Progenitor cell of endocrine pancreas (in vitro differentiated cells): ENCODE data around the gene TCEA2. TPM values are rescaled to one million over a fixed set of nuclear protein-coding genes. Genes with fewer than 3 reads are reported as not detected.
A peak's percentile ranks its signal among the peaks of the same experiment; 100 is the strongest.

Experiments
- DNase-seq: peaks from one replicate; pipeline ENCODE4 v3.0.0; 2021; ENCODE audit warnings: low spot score; ENCODE audit not compliant: unreplicated experiment
- H3K27ac Mint-ChIP-seq: 2 replicates; pipeline ENCODE4 v1.8.0; 2021; ENCODE audit warnings: mild to moderate bottlenecking, moderate library complexity, mixed read lengths
- H3K27me3 Mint-ChIP-seq: 2 replicates; pipeline ENCODE4 v1.8.0; 2021; ENCODE audit warnings: mixed read lengths
- H3K36me3 Mint-ChIP-seq: 2 replicates; pipeline ENCODE4 v1.8.0; 2022; ENCODE audit warnings: mixed read lengths; ENCODE audit not compliant: insufficient read depth
- H3K4me1 Mint-ChIP-seq: 2 replicates; pipeline ENCODE4 v1.8.0; 2021; ENCODE audit warnings: low read depth, mixed read lengths
- H3K4me3 Mint-ChIP-seq: 2 replicates; pipeline ENCODE4 v1.8.0; 2021; ENCODE audit warnings: low read depth, mild to moderate bottlenecking, moderate library complexity, mixed read lengths
- H3K9me3 Mint-ChIP-seq: 2 replicates; pipeline ENCODE4 v1.8.0; 2021; ENCODE audit warnings: low read depth, mixed read lengths
- total RNA-seq: library from RNA; stranded (reverse); gene quantifications from 2 replicates; pipeline ENCODE4 v1.2.1, GENCODE V29; 2021
- TF ChIP-seq, protein P1 (sequence below): fragments of 200-600 bp; sonication (generic); IDR thresholded peaks from one replicate; pipeline ENCODE4 v1.5.0; 2021; ENCODE audit warnings: antibody characterized with exemption, mild to moderate bottlenecking; ENCODE audit not compliant: unreplicated experiment

The TCEA2 gene
- total RNA-seq, 1 donor from 2014 or later = 92.7 TPM

DNA sequence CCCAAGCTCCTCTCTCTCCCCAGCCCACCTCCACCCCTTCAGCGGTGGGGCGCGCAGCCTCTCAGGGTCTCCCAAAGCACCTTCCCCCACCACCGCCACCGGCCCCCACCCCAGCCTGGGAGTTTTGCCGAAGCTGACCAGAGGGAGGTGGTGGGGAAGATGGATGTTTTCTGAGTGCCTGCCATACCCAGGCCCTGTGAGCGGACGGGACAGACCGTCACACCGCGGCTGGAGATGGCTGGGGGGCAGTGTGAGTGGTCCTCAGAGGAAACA is 21.3 kb upstream of the TCEA2 start:
- peaks cover 4% of the 10 kb centered on the region for H3K4me1 Mint-ChIP-seq
- peaks cover 43% of the 10 kb centered on the region for H3K27me3 Mint-ChIP-seq
- no peak for DNase-seq
- no peak overlapping the region for H3K4me3 Mint-ChIP-seq
- no peaks in the 10 kb centered on the region for H3K9me3 Mint-ChIP-seq
- TF ChIP-seq, protein P1, sequence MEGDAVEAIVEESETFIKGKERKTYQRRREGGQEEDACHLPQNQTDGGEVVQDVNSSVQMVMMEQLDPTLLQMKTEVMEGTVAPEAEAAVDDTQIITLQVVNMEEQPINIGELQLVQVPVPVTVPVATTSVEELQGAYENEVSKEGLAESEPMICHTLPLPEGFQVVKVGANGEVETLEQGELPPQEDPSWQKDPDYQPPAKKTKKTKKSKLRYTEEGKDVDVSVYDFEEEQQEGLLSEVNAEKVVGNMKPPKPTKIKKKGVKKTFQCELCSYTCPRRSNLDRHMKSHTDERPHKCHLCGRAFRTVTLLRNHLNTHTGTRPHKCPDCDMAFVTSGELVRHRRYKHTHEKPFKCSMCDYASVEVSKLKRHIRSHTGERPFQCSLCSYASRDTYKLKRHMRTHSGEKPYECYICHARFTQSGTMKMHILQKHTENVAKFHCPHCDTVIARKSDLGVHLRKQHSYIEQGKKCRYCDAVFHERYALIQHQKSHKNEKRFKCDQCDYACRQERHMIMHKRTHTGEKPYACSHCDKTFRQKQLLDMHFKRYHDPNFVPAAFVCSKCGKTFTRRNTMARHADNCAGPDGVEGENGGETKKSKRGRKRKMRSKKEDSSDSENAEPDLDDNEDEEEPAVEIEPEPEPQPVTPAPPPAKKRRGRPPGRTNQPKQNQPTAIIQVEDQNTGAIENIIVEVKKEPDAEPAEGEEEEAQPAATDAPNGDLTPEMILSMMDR = no peak
- no peaks in the 10 kb centered on the region for H3K36me3 Mint-ChIP-seq
- H3K27ac Mint-ChIP-seq = no peak overlapping the region

DNA sequence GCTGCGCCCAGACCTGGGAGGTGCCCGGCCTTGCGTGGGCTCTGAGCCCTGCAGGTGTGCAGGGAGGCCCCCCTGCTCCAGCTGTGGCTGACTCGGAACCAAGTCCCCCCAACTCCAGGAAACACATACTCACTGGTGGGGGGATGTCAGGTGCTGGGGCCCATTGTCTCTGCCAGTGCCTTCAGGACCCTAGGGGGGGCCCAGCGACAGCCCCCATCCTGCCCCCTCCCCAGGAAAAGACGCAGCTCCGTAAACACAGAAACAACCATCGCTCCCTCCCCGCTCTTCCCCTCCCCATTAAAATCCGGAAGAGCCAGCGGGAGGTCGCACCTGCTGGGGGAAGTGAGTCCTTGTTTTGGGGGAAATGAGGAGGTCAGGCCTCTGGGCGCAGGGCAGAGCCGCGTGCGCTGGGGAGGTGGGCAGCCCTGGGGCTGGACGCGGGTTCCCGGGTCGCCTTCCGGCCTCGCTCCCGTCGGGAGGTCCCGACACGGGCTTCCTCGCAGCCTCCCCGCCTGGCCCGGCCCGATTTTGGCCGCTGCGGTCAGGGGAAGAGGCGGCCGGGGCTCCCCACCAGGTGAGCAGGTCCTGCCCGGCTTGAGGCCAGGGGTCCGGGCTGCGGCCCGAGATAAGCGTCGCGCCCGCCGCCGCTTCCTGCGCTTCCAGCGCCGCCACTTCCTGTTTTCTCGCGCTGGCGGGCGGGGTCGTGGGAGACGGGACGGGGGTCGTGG is 20.8 kb upstream of the TCEA2 start:
- no peak for DNase-seq
- H3K9me3 Mint-ChIP-seq = no peaks in the 10 kb centered on the region
- TF ChIP-seq, protein P1 = no peak
- H3K4me3 Mint-ChIP-seq = peak overlapping the region; percentile 42
- peaks cover 48% of the 10 kb centered on the region for H3K27me3 Mint-ChIP-seq
- H3K36me3 Mint-ChIP-seq = no peaks in the 10 kb centered on the region
- H3K27ac Mint-ChIP-seq = no peak overlapping the region
- peaks cover 4% of the 10 kb centered on the region for H3K4me1 Mint-ChIP-seq

DNA sequence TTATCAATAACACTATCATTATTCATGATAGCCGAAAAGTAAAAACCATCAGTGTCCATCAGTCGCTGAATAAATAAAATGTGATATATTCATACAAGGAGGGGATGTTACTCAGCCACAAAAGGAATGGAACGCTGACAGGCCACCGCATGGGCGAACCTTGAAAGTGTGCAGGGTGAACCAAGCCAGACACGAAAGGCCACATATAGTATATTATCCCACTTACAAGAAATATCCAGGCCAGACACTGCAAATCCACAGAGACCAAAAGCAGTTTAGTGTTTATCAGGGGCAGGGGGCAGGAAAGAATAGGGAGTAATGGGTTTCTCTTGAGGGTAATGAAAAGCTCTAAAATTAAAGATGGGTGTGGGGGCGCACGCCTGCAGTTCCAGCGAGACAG is 19.2 kb upstream of the TCEA2 start:
- no peak overlapping the region for H3K27ac Mint-ChIP-seq
- no peaks in the 10 kb centered on the region for H3K9me3 Mint-ChIP-seq
- peaks cover 52% of the 10 kb centered on the region for H3K27me3 Mint-ChIP-seq

DNA sequence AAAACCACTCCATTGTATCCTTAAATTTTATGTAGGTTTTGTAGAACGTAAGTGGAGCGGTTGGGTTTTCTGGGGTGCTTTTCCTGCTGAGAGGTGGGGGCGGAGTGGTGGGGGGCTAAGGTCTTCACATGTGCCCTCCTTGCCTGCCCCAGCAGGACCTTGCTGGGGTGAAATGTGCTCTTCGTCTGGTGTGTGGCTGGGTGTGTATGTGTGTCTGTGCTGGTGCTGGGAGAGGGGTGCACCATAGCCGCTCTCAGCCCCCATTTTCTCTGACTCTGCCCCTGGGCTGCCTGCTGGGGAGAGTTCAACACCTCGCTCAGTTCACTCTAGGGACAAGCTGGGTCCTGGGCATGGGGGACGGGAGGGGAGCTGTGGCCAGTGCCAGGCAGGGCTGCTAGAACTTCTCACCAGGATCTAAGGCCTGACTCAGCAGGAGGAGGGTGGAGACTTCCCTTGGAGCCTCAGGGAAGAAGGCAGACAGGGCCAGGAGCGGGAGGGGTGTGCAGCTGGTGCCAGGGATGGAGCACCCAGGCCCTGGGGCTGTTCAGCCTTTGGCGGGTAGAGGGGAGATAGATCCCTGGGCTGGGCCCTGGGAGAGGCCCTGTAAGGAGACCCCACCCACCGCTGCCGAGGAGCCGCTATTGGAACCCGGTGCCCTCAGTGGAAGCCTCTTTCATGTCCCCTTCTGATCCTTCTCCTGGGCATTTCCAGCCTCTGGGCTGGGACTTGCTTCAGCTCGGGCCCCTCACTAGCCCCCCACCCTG is 18.3 kb upstream of the TCEA2 start:
- H3K4me3 Mint-ChIP-seq = no peak overlapping the region
- H3K27me3 Mint-ChIP-seq = peaks cover 55% of the 10 kb centered on the region
- no peaks in the 10 kb centered on the region for H3K36me3 Mint-ChIP-seq
- H3K4me1 Mint-ChIP-seq = no peaks in the 10 kb centered on the region
- TF ChIP-seq, protein P1 = no peak
- no peaks in the 10 kb centered on the region for H3K9me3 Mint-ChIP-seq
- no peak overlapping the region for H3K27ac Mint-ChIP-seq
- no peak for DNase-seq

More for the DNA sequence above, 19.2 kb upstream of the TCEA2 start:
- no peaks in the 10 kb centered on the region for H3K36me3 Mint-ChIP-seq
- peaks cover 2% of the 10 kb centered on the region for H3K4me1 Mint-ChIP-seq
- DNase-seq = no peak
- TF ChIP-seq, protein P1 = no peak
- no peak overlapping the region for H3K4me3 Mint-ChIP-seq

DNA sequence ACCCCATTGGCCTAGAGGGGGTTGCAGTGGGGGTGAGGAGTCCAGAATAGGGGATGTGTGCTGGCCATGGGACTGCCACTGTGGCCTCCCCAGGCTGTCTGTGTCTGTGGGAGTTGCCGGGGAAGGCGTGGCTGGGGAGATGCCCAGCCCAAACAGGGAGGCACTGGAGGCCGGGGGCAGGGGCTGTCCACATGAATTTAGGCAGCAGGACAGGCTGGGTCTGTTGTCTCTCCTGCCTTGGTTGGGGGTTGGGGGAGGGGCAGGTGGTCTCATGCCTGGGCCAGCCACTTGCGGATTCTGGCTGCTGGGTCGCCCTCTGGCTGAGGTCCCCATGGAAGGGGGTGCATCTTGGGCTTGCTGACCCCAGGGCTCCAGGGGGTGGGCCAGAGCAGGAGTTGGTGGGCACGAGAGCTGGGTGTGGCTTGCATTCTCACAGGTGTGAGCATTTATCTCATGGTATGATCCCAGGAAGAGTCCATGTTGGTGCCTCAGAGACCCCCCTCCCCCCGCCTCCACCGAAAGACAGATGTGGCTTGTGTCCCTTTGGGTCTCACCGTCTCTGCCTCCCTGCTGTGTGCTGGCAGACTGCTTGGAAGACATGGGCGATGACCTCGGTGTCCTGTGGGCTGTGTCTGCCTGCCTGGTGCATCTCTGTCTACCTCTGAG is 17.5 kb upstream of the TCEA2 start:
- H3K9me3 Mint-ChIP-seq = no peaks in the 10 kb centered on the region
- H3K4me1 Mint-ChIP-seq = no peaks in the 10 kb centered on the region
- H3K4me3 Mint-ChIP-seq = no peak overlapping the region
- H3K27ac Mint-ChIP-seq = no peak overlapping the region
- no peaks in the 10 kb centered on the region for H3K36me3 Mint-ChIP-seq
- peaks cover 55% of the 10 kb centered on the region for H3K27me3 Mint-ChIP-seq
- DNase-seq = no peak
- TF ChIP-seq, protein P1 = no peak
